HG03196 (cell line): ENCODE data around the gene QDPR.
"Not testable (repeated sequence)": the region's sequence is repeated elsewhere in the genome, so short reads cannot be mapped to it uniquely, and the experiment has no call there.

ENCODE experiments used
- ATAC-seq: cut with Tn5 transposase; IDR thresholded peaks from one replicate; pipeline ENCODE4 v1.9.1; 2021; ENCODE audit not compliant: unreplicated experiment

The QDPR gene

DNA sequence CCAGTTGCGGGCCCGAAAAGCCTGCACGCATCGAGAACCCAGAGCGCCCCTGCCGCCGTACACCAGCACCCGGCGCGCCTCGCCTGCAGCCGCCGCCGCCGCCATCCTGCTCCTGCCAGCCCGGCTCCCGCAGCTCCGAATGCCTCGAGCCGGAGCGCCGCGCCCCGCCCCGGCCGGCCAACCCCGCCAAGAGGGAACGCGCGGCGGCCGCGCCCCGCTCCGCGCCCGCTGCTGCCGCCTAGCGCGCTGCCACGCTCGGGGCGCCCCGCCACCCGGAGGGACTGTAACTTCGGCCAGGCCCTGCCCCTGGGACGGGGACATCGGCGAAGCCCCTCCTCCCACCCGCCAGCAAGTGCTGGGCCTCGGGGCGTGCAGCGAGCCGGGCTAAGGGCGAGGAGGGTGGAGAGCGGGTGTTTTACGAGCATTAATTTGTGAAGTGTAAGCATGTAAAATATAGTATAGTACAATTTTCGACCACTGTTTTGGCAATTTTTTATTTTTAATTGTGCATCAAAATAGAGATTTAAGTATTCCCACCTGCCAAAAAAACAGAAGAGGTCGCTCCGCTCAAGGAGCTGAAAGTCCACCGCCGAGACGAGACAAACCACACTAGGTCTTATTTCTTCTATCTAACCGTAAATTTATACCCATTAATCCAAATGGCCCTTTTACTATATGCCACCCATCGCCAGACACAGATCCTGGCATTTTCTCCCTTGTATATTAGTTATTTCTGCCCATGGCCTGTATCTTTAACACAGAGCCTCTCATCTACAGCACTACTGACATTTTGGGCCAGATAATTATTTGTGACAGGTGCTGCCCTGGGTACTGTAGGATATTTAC is at the start of gene QDPR:
Gene QDPR, minus strand, starts transcription at position 141 of the 846 bp plus-strand sequence. Its CDS starts 36 bp downstream, at position 105.
- peak; percentile 99 for ATAC-seq

DNA sequence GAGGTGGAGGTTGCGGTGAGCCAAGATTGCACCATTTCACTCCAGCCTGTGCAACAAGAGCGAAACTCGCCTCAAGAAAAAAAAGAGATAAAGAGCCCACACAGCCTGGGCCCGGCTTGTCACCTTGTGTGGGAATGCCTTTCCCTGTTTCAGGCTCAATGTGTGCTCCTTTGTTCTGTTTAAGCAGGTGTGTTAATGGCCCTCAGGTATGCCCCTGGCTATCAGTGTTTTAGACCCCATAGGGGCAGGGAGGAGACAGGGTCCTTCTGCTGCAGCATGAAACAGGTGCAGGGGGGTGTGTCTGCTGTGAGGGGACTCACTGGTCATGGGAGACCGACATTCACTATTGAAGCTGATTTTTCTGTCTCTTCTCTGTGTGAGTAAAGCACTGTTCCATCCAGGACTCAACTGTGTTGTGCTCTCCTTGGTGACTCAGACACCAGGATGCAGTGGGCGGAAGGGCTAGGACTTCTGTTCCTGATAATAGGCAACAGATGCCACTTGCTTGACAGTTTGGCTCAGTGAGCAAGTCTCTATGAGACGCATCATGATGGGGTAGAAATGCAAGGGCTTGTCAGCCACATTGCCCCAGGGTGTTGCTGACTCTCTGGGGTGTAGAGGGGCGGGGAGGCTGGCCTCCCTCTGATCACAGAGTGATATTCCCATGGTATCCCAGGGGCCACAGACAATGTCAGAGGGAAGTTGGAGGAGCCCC is 49.5 kb upstream of the QDPR start:
- ATAC-seq: no peak

DNA sequence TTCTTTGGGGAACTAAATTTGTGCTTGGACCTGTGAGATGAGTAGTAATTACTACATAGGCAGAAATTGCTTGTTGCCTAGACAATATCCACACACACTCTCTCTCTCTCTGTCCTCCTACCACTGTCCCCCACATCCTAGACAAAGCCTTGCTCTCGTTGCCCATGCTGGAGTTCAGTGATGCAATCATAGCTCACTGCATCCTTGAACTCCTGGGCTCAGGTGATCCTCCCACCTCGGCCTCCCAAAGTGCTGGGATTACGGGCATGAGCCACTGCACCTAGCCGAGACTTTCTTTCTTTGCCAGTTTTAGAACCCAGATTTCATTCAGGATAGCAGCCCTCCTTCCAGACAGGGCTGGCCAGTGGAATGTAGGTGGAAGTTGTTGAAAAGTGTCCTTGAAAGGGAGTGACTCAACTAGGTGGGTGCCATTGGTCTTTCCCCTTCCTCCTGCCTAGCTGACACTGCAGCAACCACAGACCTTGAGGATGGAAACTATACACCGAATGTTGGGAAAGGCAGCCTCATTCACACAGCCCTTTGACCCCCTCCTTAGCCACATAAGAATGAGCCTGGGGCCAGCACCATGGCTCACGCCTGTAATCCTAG is 48.3 kb upstream of the QDPR start:
- ATAC-seq: no peak

DNA sequence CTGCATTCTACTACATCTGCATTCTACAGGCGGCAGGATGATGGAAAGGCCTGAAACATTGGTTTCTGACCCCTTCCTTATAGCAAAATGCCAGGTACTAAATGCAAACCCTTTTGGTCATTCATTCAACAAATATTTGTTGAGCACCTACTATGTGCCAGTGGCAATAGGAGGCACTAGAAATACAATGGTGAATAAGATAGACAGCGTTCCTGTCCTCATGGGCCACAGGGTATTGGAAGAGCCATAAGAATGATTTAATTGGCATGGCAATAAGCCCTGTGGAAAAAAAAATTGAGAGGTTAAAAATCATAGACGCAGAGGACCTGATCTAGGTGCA is 47.8 kb upstream of the QDPR start:
- ATAC-seq: no peak

DNA sequence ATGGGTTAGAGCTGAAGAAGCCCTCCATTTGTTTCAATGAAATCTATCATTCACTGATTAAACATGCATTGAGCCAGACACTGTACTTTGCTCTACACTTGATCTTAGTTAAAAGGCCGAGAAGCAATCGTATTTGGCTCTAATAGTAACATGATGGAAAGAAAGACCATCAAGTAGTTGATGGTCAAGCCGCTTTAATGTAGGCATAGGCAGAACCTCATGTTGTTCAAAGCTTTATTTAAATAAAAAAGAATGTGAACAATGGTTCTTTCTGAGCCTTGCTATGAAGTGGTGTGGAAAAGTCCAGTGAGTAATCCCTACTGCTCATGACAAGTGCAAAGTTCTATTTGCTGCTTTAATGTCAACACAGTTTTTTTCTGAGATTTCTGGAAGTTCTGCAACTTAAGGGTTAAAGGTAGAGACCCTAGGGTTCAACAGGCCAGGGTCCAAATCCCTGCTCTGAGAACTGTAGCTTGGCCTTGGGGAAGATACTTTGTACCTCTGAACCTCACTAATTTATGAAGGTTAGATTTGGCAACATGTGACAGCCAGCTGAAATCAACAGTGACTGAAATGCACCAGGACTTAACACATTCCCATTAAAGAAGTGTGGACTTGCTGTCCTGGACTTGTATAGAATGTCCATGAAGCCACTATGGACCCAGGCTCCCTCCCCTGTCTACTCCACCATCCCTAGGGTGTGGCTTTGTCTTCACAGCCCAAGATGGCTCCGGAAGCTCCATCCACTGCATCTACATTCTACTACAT is 47.2 kb upstream of the QDPR start:
- ATAC-seq: no peak

DNA sequence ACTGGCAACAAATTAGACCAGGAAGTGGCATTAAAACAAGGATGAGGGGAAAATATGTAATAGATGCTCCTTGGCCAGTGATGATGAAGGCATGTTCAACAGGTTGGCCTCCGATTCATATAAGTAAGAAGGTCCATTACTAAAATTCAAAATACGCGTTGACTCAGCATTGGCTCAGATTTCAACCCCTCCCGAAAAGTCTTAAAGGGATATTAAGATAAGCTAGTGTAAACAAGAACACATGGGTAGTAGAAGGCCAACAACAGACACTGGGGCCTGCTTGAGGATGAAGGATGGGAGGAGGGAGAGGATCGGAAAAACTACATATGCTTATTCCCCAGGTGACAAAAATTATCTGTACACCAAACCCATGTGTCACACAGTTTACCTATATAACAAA is 46.0 kb upstream of the QDPR start:
- no peak for ATAC-seq

DNA sequence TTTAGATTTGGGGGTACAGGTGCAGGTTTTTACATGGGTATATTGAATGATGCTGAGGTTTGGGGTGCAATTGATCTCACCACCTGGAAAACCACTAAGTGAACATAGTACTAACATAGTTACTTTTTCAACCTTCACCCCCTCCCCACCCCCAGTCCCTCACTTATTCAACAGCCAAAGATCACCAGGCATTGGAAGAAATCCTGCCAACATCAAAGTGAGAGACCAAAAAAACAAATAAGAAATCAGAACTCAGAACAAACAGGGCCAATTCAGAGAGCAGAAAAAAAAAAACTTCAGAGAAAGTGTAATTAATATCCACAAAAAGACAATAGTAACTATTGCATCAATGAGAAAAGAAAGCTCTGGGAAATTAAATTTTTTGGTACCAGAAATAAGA is 44.6 kb upstream of the QDPR start:
- ATAC-seq: no peak

DNA sequence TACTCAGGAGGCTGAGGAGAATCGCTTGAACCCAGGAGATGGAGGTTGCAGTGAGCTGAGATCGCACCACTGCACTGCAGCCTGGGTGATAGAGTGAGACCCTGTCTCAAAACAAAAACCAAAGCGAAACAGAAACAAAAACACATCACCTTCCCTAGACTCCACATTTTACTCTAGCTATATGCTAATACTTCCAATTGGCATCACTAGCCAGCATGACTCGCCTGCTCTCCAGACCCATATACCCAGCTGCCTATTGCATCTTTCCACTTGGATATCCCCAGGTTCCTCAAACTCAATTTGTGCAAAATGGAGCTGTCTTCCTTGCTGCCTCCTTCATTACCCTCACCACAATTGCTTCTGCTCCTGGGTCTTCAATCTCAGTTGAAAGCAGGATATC is 42.7 kb upstream of the QDPR start:
- no peak for ATAC-seq

DNA sequence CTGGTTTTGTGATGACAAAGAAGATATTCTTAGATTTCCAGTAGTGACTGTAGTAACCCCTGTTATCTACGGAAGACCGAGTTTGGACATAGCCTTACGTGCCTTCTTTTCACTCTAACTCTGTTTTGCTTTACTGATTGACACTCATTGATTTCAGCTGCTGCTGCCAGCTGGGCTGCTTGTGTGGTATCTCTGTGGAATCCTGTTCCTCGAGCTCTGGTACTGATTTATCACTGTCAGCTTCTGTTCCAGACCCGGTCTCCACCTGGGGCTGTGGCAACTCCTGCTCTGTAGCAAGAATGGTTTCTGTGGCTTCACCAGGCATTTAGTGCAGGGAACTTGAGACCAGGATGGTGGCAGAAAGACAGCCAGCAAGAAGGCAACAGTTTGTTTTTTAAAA is 40.5 kb upstream of the QDPR start:
- no peak for ATAC-seq

DNA sequence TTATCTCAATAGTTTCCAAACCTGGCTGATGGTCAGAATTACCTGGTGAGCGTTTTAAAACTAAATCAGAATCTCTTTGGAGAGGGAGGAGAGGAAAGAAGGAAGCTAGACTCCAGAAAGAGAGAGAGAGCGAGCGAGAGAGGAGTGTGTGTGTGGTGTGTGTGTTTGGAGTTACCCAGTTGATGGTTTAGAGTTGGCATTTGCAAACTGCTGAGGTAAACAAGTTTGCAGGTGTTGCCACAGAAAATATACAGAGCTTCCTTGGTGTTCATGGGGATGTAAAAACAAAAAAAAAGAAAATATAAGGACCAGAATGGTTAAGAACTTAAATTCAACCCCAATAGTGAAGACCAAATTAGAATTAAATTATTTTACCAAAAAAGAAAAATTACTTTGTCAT is 38.7 kb upstream of the QDPR start:
- ATAC-seq: no peak

DNA sequence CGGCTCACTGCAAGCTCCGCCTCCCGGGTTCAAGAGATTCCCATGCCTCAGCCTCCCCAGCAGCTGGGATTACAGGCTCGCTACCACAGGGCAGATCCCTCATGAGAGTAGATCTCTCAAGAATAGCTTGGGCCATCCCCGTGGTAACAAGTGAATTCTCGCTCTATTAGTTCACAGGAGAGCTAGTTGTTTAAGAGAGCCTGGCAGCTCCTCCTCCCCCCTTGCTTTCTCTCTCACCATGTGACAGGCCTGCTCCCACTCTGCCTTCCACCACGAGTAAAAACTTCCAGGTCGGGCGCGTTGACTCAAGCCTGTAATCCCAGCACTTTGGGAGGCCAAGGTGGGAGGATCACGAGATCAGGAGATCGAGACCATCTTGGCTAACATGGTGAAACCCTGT is 34.8 kb upstream of the QDPR start:
- no peak for ATAC-seq

DNA sequence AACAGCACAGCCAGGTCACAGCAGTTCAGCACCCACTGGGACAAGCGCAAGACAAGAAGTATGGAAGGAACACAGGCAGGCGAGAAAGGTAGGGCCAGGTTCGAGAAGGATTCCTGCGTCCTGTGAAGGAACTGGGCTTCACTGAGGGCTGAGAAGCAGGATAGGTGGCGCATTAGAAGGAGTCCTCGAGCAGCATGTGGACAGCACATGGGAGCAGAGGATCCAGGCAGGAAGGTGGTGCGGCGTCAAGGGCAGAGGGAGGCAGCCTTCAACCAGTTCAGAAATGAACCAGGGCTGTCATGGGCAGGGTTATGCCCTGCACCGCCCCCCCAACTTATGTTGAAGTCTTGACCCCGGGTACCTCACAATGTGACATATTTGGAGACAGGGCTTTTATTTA is 34.3 kb upstream of the QDPR start:
- no peak for ATAC-seq

DNA sequence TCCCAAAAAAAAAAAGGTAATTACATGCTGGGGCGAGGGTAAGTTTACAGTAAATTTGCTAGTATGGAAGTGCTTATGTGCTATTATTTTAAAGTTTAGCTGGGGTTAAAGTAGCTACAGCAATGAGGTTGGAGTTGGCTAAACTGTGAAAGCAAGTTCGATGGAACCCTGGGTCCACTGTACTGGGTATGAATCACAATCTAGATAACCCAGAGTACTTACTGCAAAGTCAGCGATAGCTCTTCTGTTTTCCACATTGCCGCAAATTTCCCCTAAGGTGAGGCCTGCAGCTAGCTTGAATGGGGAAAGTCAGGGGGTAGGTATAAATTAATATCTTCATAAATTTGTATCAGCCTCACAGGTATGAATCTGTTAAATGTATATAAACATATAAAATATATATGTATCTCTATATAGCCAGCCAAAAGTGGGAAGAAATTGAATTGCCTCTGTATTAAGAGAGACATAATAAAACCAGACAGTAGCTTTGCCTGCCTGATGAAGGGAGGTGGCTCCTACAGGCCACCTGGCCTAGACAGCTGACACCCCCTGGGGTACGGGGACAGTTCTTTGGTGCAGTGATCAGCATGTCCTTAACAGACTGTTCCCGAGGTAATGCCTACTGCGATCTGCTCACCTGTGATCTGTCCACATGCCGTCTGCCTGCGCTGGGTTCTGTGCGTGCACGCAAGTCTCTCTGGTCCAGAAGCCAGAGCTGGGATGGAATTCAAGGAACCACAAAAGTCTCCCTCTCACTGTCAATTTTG is 33.7 kb upstream of the QDPR start:
- no peak for ATAC-seq

DNA sequence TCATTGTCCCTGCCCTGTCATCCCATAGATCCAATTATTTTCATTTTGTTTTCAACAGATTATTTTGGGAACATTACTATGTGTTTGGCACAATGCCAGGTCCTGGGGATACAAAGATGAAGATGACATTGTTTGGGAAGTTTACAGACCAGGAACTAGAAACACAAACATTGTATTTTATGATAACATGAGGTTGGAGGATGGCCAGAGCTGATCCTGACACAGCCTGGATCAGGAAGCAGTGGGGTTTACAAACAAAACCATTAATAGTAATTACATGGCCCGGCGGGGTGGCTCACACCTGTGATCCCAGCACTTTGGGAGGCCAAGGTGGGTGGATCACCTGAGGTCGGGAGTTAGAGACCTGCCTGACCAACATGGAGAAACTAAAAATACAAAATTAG is 32.9 kb upstream of the QDPR start:
- no peak for ATAC-seq

DNA sequence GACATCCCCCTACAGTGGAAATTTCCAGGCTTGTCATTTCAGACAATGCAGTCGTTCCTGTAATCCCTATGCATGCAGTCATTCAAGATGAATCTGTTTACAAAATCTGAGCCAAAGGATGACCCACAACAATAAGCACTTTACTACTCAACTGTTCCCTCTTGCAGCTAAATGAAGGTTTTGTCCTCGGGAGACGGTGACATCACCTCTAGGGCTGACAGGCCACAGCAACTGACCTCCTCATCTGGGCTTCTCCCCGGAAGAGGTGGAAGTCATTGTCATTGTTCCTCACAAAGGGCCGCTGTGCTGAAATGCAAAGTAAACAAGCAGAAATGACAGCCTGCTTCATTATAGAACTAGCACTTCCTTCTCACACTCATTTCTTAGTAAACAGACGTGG is 32.3 kb upstream of the QDPR start:
- ATAC-seq: no peak

DNA sequence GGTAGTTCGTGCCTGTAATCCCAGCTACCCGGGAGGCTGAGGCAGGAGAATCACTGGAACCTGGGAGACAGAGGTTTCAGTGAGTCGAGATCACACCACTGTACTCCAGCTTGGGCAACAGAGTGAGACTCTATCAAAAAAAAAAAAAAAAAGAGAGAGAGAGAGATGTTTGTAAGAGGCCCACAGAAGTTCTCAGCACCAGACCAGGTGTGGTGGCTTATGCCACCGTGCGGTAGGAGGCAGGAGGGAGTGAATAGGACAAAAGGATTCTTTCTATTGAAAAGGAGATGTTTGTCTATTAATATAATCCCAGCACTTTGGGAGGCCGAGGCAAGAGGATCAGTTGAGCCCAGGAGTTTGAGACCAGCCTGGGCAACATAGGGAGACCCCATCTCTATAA is 25.2 kb upstream of the QDPR start:
- not testable (repeated sequence) for ATAC-seq

DNA sequence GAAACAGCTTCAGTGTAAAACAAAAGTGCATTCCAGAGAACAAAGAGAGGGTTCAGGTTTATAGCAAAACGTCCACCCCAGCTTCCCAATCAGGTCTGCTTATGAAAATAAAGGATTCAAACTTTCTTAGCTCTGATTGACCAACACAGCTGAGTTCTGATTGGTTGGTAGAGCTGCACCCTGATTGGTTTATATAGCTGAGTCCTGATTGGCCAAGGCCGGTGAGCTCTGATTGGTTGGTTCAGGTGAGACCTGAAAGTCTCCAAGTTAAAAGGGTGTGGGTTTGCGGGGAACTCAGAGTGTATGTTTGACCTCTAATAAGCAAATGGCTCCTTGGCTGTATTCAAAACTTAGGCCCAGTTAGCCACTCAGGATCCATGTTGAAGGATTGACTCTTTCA is 24.0 kb upstream of the QDPR start:
- ATAC-seq: no peak

DNA sequence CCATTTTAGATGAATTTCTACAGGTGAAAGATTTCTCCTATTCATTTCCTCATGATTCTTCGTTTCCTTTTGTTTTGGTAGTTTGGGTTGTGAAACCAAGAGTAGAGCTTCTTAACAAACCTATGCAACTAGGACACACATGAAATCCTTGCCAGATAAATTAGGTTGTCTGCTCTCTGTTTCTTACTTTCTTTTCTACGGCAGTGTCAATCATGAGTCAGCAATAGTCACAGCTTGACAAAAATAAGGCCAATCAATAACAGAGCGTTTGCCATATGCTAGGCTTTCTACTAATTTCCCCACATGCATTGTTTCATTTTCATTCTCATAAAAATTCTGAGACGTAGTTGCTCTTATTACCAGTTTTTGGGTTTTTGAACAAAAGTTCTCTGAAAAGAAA is 23.4 kb upstream of the QDPR start:
- no peak for ATAC-seq

DNA sequence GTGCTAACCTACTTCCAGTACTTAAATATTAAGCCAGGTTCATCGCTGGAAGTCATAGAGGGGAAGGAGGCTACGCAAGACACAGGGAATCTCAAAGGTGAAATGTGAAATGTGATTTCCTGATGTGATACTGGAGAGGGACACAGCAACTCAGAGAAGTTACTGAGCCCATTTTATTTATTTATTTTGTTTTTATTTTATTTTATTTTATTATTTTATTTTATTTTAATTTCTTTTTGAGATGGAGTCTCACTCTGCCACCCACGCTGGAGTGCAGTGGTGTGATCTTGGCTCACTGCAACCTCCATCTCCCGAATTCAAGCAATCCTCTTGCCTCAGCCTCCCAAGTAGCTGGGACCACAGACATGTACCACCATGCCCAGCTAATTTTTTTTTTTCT is 22.8 kb upstream of the QDPR start:
- no peak for ATAC-seq

DNA sequence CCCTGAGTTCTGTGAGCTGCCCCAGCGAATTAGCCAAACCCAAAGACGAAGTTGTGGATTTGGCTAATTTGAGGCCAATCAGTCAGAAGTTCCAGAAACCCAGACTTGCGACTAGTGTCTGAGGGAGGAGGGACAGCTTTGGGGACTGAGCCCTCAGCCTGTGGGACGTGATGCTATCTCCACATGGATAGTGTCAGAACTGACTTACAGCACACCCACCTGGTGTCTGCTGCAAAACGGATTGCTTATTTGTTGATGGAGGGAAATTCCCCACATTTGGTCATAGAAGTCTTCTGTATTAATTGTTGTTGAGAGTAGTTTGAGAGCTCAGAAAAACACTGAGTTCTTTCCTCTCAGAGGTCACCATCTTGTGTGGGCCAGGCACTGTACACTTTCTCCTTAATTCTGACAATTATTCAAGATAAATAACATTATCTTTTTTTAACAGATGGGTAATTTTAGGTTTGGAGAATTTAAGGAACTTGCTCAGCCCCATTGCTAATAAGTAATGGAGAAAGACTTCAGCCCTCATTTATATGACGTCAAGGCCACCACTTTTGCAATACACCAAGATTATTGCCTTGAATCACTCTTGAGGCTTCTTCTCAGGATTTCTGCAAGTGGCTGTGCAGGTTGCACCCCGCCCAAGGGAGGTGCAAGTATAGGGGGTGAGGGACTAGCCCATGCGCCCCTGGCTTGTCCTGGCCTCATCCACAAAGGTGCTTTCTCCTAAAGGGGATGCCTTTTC is 19.8 kb upstream of the QDPR start:
- no peak for ATAC-seq
